ENCODE measurements around the gene MRAS. TPM values are rescaled to one million over a fixed set of nuclear protein-coding genes. Genes with fewer than 3 reads are reported as not detected.

MRAS gene
- not detected in 2 replicates for total RNA-seq

DNA sequence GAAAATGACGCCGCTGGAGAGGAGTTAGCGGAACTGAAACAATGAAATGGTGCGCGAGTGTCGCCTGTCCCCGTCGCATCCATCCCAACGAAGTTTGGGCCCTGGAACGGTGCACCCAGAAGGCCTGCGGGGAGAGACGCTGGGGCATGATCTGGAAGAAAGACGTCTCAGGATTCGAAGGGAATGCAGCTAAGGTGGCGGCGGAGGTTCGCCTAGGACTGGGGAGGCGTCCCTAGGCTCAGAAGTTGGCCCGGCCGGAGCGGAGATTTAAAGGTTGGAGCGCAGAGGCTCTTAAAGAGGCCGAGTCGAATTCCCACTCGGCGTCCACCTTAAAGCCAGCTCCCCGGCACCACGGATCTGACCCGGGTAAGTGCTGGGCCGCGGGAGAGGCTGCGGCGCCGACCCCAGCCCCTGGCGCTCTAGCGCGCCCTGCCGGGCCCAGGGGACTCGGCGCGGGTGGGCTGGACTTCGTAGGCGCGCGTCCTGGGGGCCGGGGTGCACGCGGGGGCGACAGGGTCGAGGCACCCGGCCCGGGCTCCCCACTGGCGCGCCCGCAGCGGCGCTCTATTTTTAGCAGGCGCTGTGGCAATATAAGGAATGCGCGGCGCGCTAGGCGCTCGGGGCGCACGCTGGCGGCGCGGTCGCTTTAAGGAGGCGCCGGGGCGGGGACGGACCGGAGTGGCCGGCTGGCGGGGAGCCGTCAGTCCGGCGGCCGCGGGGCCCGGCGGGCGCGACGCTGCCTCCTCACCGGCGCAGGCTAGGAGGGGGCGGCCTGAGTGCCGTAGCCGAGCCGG, at the start of gene MRAS:
MRAS (plus strand) TSS at position 620 of the 794 bp plus-strand sequence. CDS start 24,305 bp downstream, outside the sequence.
- intact Hi-C loops (cut with micrococcal nuclease) = no loop called here

DNA sequence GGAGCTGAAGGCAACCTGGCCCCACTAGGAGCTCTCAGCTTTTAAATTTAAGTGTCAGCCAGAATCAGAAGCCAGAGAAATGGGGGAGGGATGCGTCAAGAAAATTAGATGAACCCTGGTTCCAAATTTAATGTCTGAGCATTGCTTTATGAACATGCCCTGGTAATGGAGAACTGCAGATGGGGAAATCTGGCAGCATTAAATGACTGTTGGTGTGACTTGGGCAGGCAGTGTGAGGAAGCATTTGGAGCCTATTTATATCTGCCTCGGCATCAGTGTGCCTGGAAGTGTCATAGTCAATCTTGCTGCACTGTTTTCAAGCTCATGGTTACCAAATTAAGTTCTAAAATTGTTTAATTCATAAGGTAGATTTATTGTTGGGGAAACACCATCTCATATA, 47.7 kb upstream of the MRAS start:
- intact Hi-C loops (cut with micrococcal nuclease) = no loop called here

DNA sequence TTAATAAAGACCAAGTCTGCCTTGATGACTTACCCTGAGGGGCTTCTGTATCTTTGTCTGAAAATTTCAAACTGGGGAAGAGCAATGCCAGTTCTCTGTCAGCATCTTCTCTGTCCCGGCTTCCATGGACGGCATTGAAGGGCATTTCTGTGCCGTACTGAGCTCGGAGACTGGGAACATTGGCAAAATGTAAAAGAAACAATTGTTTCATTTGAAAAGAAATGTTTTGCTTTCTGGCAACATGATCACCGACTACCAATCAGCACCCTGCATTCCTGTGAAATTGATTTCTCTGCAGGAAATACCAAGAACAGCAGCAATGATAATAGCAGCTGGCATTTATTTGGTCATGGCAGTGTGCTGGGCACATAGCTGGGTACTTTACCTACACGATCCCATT, 44.9 kb upstream of the MRAS start:
- intact Hi-C loops (cut with micrococcal nuclease) = no loop called here

GRCh38 chr3:138307899-138308298, 40.5 kb upstream of the MRAS start:
- intact Hi-C loops (cut with micrococcal nuclease) = no loop called here

DNA sequence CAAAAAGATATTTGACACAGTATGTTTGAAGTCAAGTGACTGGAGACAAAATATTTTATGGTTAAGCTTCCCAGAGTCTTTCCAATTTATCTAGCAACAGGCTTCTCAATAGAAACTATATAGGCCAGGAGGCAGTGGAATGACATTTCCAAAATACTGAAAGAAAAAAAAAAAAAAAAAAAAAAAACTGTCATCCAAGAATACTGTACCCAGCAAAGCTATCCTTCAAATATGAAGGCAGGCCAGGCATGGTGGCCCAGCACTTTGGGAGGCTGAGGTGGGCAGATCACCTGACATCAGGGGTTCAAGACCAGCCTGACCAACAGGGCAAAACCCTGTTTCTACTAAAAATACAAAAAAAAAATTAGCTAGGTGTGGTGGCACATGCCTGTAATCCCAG, 39.6 kb upstream of the MRAS start:
- intact Hi-C loops (cut with micrococcal nuclease) = no loop called here

GRCh38 chr3:138310494-138310893, 37.9 kb upstream of the MRAS start:
- intact Hi-C loops (cut with micrococcal nuclease) = no loop called here

DNA sequence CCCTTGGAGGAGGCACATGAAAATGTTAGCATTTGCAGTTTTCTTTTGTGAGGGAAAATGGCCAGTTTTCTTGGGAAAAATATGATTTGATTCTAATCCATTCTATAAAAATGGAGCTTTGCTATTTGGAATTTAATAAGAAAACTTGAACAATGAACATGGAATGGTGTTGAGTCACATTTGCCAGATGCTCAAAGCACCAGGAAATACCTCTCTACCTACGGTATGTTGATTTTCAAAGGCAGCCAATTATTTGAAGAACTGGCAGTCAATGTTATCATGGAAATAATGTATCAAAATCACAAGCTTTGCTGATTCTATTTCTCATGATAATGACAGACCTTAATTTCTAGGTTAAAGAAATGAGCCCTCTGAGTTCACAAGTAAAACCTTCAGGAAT, 33.6 kb upstream of the MRAS start:
- intact Hi-C loops (cut with micrococcal nuclease) = no loop called here

DNA sequence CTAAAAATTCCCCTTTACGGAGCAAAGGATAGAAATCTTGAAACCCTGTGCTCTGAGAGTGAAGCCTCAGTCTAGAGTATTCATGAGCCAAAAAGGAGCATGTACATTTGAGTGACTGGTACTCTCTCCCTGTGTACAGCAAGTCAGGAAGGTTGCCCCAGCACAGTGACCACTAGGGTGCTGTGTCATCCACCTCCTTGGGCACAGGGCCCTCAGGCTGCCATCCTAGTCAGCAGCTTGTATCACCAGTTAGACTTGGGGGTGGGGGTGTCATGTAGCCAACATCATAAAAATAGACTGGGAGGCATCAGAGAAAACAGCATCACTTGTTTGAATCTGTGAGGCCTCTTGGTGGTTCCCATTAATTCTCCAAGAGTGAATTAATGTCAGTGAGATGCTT, 30.7 kb upstream of the MRAS start:
- intact Hi-C loops (cut with micrococcal nuclease) = no loop called here

DNA sequence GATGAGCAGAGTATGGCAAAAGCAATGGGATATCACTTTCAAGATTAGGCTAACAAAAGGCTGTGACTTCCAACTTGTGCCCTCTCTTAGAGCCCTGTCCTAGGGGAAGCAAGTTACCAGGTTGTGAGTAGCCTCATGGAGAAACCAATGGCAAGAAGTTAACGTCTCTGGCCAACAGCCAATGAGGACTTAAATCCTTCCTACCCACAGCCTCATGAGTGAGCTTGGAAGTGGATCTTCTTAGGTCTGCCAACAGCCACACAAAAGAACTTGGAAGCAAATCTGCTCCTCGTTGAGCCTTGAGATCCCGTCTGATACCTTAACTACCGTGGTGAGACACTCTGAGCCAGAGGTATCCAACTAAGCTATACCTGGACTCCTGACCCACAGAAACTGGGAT, 24.4 kb upstream of the MRAS start:
- intact Hi-C loops (cut with micrococcal nuclease) = no loop called here

GRCh38 chr3:138325990-138326389, 22.4 kb upstream of the MRAS start:
- intact Hi-C loops (cut with micrococcal nuclease) = no loop called here

DNA sequence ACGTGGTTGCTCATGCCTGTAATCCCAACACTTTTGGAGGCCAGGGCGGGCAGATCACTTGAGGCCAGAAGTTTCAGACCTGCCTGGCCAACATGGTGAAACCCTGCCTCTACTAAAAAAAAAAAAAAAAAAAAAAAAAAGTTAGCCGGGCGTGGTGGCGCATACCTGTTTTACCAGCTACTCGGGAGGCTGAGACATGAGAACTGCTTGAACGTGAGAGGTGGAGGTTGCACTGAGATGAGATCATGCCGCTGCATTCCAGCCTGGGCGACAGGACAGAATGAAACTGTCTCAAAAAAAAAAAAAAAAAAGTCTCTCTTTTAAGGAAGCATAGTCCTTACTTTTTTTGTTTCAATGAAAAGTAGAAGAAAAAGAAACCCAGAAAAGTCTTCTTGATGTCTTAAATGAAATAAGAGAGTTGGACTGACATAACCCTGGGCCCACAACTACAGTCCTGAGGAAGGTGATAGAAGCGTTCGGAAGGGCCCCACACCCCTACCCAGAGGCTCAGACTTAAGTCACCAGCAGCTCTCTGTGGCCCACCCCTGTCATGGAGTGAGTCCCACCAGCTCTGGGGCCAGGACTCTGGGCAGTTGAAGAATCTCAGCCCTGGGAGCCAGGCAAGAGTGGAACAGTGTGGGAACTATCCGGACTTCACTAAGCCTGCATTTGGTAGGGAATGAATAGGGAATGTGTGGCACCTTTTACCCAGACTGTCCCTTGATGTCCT, 21.3 kb upstream of the MRAS start:
- intact Hi-C loops (cut with micrococcal nuclease) = no loop called here

- intact Hi-C loops (cut with micrococcal nuclease) = no loop called here
These were observed 20.5 kb upstream of the MRAS start for GRCh38 chr3:138327831-138328230.

GRCh38 chr3:138328341-138328740, 20.0 kb upstream of the MRAS start:
- intact Hi-C loops (cut with micrococcal nuclease) = no loop called here

DNA sequence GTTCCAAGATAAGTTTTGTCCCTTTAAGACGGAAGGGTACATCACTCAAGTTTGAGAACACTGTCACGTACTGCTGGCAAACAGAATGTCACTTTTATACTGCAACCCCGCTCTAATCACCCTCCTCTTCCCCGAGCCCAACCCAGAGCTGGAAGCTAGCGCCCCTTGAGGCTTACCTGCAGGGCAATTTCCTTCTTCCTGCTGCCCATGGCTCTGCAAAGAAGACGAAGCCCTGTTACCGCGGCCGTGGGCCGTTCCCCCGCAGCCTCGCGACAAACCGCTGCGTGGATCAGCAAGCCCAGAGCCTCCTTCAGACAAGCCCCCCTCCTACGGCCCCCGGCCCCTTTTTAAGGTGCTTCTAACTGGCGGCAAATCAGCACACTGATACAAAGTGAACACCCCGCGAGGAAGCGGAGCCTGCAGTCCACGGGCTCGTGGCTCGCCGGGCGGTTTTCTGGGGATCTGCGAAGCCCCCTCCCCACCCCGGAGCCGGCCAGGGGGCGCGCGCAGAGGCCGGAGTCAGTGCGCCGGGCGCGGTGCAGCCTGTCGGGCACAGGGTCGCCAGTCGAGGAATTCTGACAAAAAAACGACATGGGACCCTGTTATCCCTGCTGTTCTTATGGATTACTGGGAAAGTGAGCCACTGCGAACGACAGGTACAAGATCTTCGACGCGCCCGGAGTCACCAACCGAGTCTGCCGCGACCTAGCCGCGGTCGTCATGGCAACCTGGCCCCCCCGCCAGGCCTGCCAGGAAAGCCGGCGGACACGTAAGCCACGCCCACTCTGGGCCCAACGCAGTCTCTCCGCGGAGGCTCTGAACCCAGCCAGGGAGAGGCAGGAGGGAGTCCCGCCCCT, 19.0 kb upstream of the MRAS start, which contains the start of gene NME9:
NME9 (minus strand) TSS at position 725 of the 857 bp plus-strand sequence; CDS start at position 209, 516 bp downstream.
- intact Hi-C loops (cut with micrococcal nuclease) = loop anchor here (1.0 kb wide), 1 partner anchor 142 kb away; the partner anchor contains the start of gene ARMC8

- intact Hi-C loops (cut with micrococcal nuclease) = loop anchor here (1.0 kb wide), 1 partner anchor 143 kb away; the partner anchor contains the start of gene ARMC8
These were observed 18.4 kb upstream of the MRAS start for GRCh38 chr3:138329984-138330293.

- intact Hi-C loops (cut with micrococcal nuclease) = no loop called here
These were observed 17.1 kb upstream of the MRAS start for GRCh38 chr3:138331143-138331894.

DNA sequence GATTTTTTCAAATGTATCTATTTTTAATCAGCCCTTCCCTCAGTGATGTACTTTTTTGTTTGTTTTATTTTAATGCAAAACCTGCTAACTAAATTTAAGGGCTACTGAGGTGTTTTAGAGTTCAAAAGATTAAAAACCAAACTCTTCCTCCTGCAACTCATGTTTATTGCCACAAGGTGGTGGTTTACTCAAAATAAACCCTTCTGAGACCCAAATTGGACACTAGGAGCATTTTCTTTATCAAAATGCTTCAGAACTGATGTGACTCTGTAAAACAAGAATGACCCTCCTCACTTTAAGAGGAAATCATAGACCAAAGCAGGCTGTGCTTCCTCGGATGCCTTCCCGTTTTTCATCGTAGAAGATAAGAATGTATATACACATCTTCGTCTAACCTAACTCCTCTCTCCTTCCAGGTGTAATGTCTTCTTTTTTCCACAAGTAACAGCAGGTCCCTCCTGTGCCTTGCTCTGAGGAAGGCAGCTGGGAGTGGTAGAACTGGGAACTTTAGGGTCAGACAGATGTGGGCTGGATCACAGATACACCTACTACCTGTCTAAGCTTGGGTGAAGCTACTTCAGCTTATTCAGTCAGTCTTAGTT, 15.8 kb upstream of the MRAS start:
- intact Hi-C loops (cut with micrococcal nuclease) = no loop called here

DNA sequence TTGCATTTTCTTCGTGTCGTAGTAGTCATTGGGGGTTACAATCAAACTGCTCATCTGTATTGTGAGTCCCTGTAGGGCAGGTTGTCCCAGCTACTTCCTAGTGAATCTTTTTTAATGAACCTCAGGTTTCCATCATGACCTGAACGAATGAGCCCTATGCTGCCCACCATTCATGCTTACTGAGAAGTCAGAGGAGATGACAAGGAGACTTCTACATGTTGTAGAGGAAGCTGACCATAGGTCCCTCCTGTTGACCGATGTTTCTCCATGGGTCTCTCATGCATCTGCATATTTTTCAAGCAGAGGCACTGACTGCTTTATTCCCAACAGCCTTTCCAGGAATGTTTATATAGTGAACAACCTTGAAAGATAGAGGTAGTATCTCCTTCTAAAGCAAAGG, 13.8 kb upstream of the MRAS start:
- intact Hi-C loops (cut with micrococcal nuclease) = no loop called here

DNA sequence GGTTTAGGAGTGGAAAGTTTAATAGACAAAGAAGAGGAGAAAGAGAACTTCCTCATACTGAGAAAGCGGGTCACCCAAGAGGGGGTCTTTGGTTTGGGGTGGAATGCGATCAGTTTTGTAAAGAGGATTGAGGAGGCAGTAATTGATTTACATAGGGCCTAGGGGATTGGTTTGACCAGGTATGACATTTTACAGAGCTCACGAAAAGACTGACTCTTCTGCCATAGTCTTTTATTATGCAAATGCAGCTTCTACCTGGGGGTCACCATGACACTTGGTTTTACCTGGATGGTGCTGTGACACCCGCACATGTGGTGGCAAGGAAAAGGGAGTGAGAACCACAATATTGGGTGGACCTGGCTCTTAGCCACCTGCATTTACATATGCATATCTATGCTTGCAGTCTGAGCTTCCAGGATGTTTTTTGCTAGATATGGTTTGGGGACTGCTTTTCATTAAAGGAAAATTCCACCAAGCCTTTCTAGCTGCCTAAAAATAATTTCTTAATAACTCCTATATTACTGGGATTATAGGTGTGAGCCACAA, 11.9 kb upstream of the MRAS start:
- intact Hi-C loops (cut with micrococcal nuclease) = no loop called here

- intact Hi-C loops (cut with micrococcal nuclease) = no loop called here
These were observed 10.1 kb upstream of the MRAS start for GRCh38 chr3:138338244-138338643.

All from T-helper 2 cell treated with Interferon-gamma antibody and Interleukin-4, amounts not matched to agents 100 ng/mL and 5 ng/mL, for 36 hours (primary cell).